PC-3 (cell line): ENCODE data around the gene SNX7.

Source experiments
- CTCF ChIP-seq: fragments of 300-600 bp; sonication (generic); conservative IDR thresholded peaks from 2 replicates; pipeline ENCODE4 v1.5.1; 2017; ENCODE audit warnings: antibody characterized with exemption, low read depth, mild to moderate bottlenecking, low read length
- EZH2 ChIP-seq: fragments of 300-600 bp; sonication (generic); IDR thresholded peaks from one replicate; pipeline ENCODE4 v1.6.1; 2017; ENCODE audit warnings: antibody characterized with exemption, mild to moderate bottlenecking, low read length; ENCODE audit not compliant: unreplicated experiment
- EZH2phosphoT487 ChIP-seq: fragments of 300-600 bp; sonication (generic); IDR thresholded peaks from 2 replicates; pipeline ENCODE4 v1.6.1; 2018; ENCODE audit warnings: mild to moderate bottlenecking, antibody characterized with exemption, low read length, borderline replicate concordance

- TF ChIP-seq CTCF (no peak), EZH2phosphoT487 (no peak), EZH2 (no peak)
Measured at GRCh38 chr1:98675282-98675681, 13.8 kb downstream of the SNX7 start.
